Large intestine (tissue), 3 donors: ENCODE results near the gene RRP12. TPM values are rescaled to one million over a fixed set of nuclear protein-coding genes. Genes with fewer than 3 reads are reported as not detected.

Source experiments
- DNase-seq, 2 donors: peaks; one replicate each; pipeline versions ENCODE4 v3.0.0 to v3.0.0-alpha.2; 2013
- H3K27ac ChIP-seq: one replicate; pipeline ENCODE4 v1.5.1; 2013; ENCODE audit warnings: low read length
- H3K27me3 ChIP-seq: 2 replicates; pipeline ENCODE4 v1.6.1; 2013; ENCODE audit warnings: low read length; ENCODE audit not compliant: control insufficient read depth, insufficient read depth
- H3K36me3 ChIP-seq: 2 replicates; pipeline ENCODE4 v1.6.1; 2013; ENCODE audit warnings: low read length; ENCODE audit not compliant: control insufficient read depth, insufficient read depth
- H3K4me1 ChIP-seq: one replicate; pipeline ENCODE4 v1.6.1; 2013; ENCODE audit warnings: low read length; ENCODE audit not compliant: control insufficient read depth, insufficient read depth
- H3K4me3 ChIP-seq: one replicate; pipeline ENCODE4 v1.5.1; 2013; ENCODE audit warnings: low read length
- H3K9me3 ChIP-seq: one replicate; pipeline ENCODE4 v1.6.1; 2013; ENCODE audit warnings: mild to moderate bottlenecking, low read depth, low read length, moderate library complexity; ENCODE audit not compliant: control insufficient read depth
- WGBS: methylation state at CpG from one replicate; pipeline ENCODE4 v1.1.5; 2013; ENCODE audit warnings: low lambda C conversion rate; ENCODE audit not compliant: insufficient coverage; 5-methylcytosine and 5-hydroxymethylcytosine counted together
- polyA plus RNA-seq: library from polyadenylated mRNA; unstranded; fragments of 120-200 nt; gene quantifications from one replicate; pipeline ENCODE4 v1.2.1, GENCODE V29; 2013

The RRP12 gene
- polyA plus RNA-seq, 1 donor, result 25.3 TPM

GRCh38 chr10:97373456-97373855, 27.7 kb downstream of the RRP12 start:
- WGBS, result no CpG with 5 or more reads among the region's 10 CpGs
- H3K4me3 ChIP-seq, result no peak overlapping the region
- no peaks in the 10 kb centered on the region for H3K27me3 ChIP-seq
- H3K9me3 ChIP-seq, result no peaks in the 10 kb centered on the region
- peaks cover 73% of the 10 kb centered on the region for H3K36me3 ChIP-seq
- H3K27ac ChIP-seq, result no peak overlapping the region
- no peaks in the 10 kb centered on the region for H3K4me1 ChIP-seq
- DNase-seq, result no peak

- DNase-seq, result no peak
- H3K4me1 ChIP-seq, result no peaks in the 10 kb centered on the region
- no CpG with 5 or more reads among the region's 7 CpGs for WGBS
- no peak overlapping the region for H3K4me3 ChIP-seq
- H3K27ac ChIP-seq, result no peak overlapping the region
- H3K9me3 ChIP-seq, result no peaks in the 10 kb centered on the region
- peaks cover 67% of the 10 kb centered on the region for H3K36me3 ChIP-seq
- no peaks in the 10 kb centered on the region for H3K27me3 ChIP-seq
These were observed 28.8 kb downstream of the RRP12 start for GRCh38 chr10:97372233-97372875.

DNA sequence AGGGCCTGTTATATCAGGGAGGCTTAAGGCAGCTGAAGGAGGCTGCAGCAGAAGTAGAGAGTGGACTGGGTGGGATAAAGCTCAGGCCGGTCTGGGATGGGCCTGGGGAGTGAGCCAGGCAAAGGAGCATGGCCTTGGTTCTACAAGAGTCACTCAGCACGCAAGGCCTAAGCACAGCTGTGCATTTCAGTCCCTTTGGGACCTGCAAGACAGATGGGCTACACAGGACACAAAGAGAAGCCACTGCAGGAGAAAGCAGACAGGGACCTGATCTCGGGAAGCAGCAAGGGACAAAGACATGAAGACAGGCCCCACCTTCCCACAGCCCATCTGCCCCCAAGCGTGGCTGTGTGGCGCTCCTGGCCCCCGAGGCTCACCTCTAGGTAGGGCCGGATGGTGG, 29.4 kb downstream of the RRP12 start:
- Histone ChIP-seq H3K27ac (no peak overlapping the region), H3K36me3 (peaks cover 73% of the 10 kb centered on the region), H3K27me3 (no peaks in the 10 kb centered on the region), H3K4me3 (no peak overlapping the region), H3K4me1 (no peaks in the 10 kb centered on the region), H3K9me3 (no peaks in the 10 kb centered on the region)
- WGBS, result no CpG with 5 or more reads among the region's 7 CpGs
- no peak for DNase-seq

GRCh38 chr10:97367126-97367649, 34.0 kb downstream of the RRP12 start:
- Histone ChIP-seq H3K4me1 (no peaks in the 10 kb centered on the region), H3K4me3 (no peak overlapping the region), H3K9me3 (no peaks in the 10 kb centered on the region), H3K27me3 (no peaks in the 10 kb centered on the region), H3K27ac (no peak overlapping the region), H3K36me3 (peaks cover 86% of the 10 kb centered on the region)
- no peak for DNase-seq
- WGBS, result no CpG with 5 or more reads among the region's 12 CpGs

DNA sequence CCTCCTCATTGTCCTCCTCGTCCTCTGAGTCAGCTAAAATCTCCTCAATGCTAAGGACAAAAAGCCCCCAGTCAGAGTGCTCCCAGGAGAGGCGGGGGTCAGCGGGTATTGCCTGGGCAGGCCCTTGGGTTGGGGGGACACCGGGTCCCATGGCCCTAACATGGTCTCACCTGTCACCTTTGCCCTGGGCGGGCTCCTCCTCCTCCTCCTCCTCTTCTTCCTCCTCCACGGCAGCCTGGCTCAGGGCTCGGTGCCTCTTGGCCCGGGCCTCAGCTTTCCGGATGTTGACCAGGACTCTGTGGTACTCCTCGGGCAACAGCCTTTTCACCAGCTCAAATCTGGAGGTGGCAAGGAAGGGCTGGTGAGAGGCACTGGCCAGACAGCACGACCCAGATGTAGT, 34.6 kb downstream of the RRP12 start:
- no peak overlapping the region for H3K4me3 ChIP-seq
- H3K4me1 ChIP-seq, result no peaks in the 10 kb centered on the region
- no CpG with 5 or more reads among the region's 11 CpGs for WGBS
- H3K36me3 ChIP-seq, result peaks cover 80% of the 10 kb centered on the region
- no peaks in the 10 kb centered on the region for H3K27me3 ChIP-seq
- no peaks in the 10 kb centered on the region for H3K9me3 ChIP-seq
- H3K27ac ChIP-seq, result no peak overlapping the region
- no peak for DNase-seq

DNA sequence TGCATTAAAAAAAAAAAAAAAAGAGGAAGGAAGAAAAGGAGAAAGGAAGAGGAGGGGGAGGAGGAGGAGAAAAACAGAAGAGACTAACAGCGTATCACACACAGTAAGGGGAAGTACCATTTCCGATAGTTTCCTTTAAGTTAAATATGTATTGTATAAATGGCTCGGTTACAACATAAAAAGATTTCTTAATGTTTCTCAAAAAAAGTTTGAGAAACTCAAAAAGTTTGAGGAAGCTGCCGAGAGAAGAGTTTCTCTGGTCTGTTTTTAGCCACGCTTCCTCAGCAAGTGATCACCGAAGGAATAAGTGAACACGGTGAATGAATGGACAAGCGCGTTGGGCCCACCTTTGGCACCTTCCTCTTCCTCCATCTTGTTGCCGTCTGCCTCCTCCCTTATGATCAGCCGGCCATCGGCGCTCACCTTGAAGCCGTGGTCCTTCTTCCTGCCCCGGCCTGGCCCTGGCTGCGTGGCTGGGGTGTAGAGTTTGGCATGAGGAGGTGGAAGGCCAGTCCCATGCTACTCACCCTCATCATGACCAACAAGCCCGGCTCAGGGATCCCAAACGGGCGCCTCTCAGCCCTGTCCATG, 35.3 kb downstream of the RRP12 start:
- Histone ChIP-seq H3K4me1 (no peaks in the 10 kb centered on the region), H3K27me3 (no peaks in the 10 kb centered on the region), H3K36me3 (peaks cover 72% of the 10 kb centered on the region), H3K9me3 (no peaks in the 10 kb centered on the region), H3K27ac (no peak overlapping the region), H3K4me3 (no peak overlapping the region)
- WGBS, result 97% methylated on average over 5 of the region's 19 CpGs
- DNase-seq, result no peak

DNA sequence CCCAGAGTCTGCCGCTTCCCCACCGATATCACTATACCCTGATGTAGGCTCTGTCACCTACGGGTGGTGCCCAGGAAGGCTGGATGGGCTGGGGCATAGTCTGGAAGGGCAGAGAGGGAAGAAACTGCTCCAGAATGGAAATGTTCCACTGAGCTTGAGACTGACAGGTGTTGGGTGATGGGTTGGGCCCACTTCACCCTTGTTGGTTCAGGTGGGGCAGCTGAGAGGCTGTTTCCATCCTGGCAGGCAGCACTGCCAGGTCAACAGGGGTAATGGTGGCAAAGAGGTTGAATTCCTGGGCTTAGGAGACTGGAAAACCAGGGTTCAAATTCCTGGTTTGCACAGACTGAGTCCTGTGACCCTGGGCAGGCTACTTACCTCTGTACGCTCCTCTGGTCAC, 38.1 kb downstream of the RRP12 start:
- H3K27ac ChIP-seq, result no peak overlapping the region
- no peaks in the 10 kb centered on the region for H3K4me1 ChIP-seq
- H3K9me3 ChIP-seq, result no peaks in the 10 kb centered on the region
- no peaks in the 10 kb centered on the region for H3K27me3 ChIP-seq
- no peak for DNase-seq
- no peak overlapping the region for H3K4me3 ChIP-seq
- H3K36me3 ChIP-seq, result peaks cover 67% of the 10 kb centered on the region
- WGBS, result no CpG with 5 or more reads among the region's 4 CpGs

GRCh38 chr10:97362310-97363033, 38.7 kb downstream of the RRP12 start:
- no peak overlapping the region for H3K4me3 ChIP-seq
- peaks cover 66% of the 10 kb centered on the region for H3K36me3 ChIP-seq
- no peaks in the 10 kb centered on the region for H3K27me3 ChIP-seq
- H3K27ac ChIP-seq, result no peak overlapping the region
- 100% methylated on average over 1 of the region's 11 CpGs for WGBS
- H3K9me3 ChIP-seq, result no peaks in the 10 kb centered on the region
- peaks cover under 1% of the 10 kb centered on the region for H3K4me1 ChIP-seq
- DNase-seq, result no peak

GRCh38 chr10:97361537-97361901, 39.6 kb downstream of the RRP12 start:
- Histone ChIP-seq H3K36me3 (peaks cover 62% of the 10 kb centered on the region), H3K27me3 (no peaks in the 10 kb centered on the region), H3K9me3 (no peaks in the 10 kb centered on the region), H3K27ac (no peak overlapping the region), H3K4me1 (peaks cover 8% of the 10 kb centered on the region), H3K4me3 (no peak overlapping the region)
- WGBS, result no CpG with 5 or more reads among the region's 11 CpGs
- no peak for DNase-seq

DNA sequence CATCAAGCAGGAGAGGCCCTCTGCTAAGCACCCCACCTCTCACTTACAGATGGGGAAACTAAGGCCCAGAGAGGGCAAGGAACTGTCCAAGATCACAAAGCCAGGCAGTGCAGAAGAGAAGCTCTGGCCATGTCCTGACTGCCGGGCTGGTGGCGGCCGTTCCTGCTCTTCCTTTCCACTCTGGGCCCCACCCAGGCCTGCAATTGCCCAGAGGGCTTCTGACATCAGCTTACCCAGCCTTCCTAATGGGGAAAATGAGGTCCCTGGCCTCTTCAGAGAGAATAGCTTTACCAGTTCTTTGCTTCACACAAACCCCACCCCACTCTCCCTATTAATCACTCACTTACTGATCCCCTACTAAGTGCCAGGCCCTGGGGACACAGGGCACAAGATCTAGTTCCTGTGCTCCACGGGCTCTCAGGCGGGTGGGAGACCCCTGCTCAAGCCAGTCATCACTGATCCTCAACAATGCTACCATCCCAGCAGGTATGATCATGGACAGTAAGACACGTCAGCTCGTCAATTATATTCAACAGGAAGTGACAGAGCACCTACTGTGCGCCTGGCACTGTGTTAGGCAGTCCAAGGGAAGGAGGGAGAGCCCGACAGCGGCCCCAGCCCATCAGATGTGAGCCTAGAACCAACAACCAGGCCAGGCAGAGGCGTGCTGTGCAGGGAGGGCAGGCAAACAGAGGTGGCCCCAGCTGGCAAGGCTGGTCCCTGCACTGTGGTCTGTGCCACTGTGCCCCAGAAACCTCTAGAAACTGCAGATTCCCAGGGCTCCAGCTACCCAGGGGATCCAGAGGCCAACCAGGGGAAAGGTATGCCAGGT, 40.2 kb downstream of the RRP12 start:
- Histone ChIP-seq H3K4me1 (peaks cover 8% of the 10 kb centered on the region), H3K4me3 (no peak overlapping the region), H3K36me3 (peaks cover 62% of the 10 kb centered on the region), H3K27me3 (no peaks in the 10 kb centered on the region), H3K9me3 (no peaks in the 10 kb centered on the region), H3K27ac (no peak overlapping the region)
- WGBS, result no CpG with 5 or more reads among the region's 11 CpGs
- DNase-seq, result no peak
